Mesenteric fat pad (tissue), 1 donor: ENCODE data around the gene SHE. TPM values are rescaled to one million over a fixed set of nuclear protein-coding genes. Genes with fewer than 3 reads are reported as not detected.

Source experiments
- DNase-seq: peaks from one replicate; pipeline ENCODE4 v3.0.0-alpha.2; 2020; ENCODE audit warnings: low spot score
- total RNA-seq: library from RNA; stranded (reverse); fragmentation: NEBNext Ultra II Directional; extraction: Animal tissue kit (Norgen Biotek cat#: 25700); gene quantifications from one replicate; pipeline ENCODE4 v1.2.1, GENCODE V29; 2021
- donor health status: DM: yes; HTN: yes; CAD: no.

SHE gene
- total RNA-seq, 1 donor from 2014 or later = 33.1 TPM

GRCh38 chr1:154448331-154448811 lies 53.8 kb downstream of the SHE start:
- no peak for DNase-seq

- no peak for DNase-seq
These were observed 55.4 kb downstream of the SHE start for GRCh38 chr1:154446789-154447188.

GRCh38 chr1:154446292-154446691 lies 55.9 kb downstream of the SHE start:
- no peak for DNase-seq

GRCh38 chr1:154445040-154445472 lies 57.2 kb downstream of the SHE start:
- DNase-seq = no peak

GRCh38 chr1:154443274-154444013 lies 58.8 kb downstream of the SHE start:
- DNase-seq = no peak

- no peak for DNase-seq
These were observed 60.0 kb downstream of the SHE start for GRCh38 chr1:154442006-154442740.

GRCh38 chr1:154441241-154441888 lies 60.8 kb downstream of the SHE start:
- DNase-seq = no peak

GRCh38 chr1:154440036-154440804 lies 62.0 kb downstream of the SHE start:
- no peak for DNase-seq

- DNase-seq = no peak
These were observed 65.8 kb downstream of the SHE start for GRCh38 chr1:154436433-154436832.

GRCh38 chr1:154435599-154436200 lies 66.5 kb downstream of the SHE start:
- no peak for DNase-seq

GRCh38 chr1:154434346-154435085 lies 67.7 kb downstream of the SHE start:
- no peak for DNase-seq

- no peak for DNase-seq
These were observed 68.9 kb downstream of the SHE start for GRCh38 chr1:154433161-154433764.

- DNase-seq = no peak
These were observed 70.4 kb downstream of the SHE start for GRCh38 chr1:154431586-154432373.

- no peak for DNase-seq
These were observed 71.3 kb downstream of the SHE start for GRCh38 chr1:154430903-154431302.

- DNase-seq = no peak
These were observed 72.2 kb downstream of the SHE start for GRCh38 chr1:154429841-154430611.
